Amygdala (tissue), 56 donors: ENCODE results near the gene RNF31.
"Not testable (repeated sequence)": the region's sequence is repeated elsewhere in the genome, so short reads cannot be mapped to it uniquely, and the experiment has no call there.

Experiments used
- DNase-seq, 56 donors: peaks; one replicate each; lab custom pipeline; 2025; lab: John Stamatoyannopoulos, UW

RNF31 gene

DNA sequence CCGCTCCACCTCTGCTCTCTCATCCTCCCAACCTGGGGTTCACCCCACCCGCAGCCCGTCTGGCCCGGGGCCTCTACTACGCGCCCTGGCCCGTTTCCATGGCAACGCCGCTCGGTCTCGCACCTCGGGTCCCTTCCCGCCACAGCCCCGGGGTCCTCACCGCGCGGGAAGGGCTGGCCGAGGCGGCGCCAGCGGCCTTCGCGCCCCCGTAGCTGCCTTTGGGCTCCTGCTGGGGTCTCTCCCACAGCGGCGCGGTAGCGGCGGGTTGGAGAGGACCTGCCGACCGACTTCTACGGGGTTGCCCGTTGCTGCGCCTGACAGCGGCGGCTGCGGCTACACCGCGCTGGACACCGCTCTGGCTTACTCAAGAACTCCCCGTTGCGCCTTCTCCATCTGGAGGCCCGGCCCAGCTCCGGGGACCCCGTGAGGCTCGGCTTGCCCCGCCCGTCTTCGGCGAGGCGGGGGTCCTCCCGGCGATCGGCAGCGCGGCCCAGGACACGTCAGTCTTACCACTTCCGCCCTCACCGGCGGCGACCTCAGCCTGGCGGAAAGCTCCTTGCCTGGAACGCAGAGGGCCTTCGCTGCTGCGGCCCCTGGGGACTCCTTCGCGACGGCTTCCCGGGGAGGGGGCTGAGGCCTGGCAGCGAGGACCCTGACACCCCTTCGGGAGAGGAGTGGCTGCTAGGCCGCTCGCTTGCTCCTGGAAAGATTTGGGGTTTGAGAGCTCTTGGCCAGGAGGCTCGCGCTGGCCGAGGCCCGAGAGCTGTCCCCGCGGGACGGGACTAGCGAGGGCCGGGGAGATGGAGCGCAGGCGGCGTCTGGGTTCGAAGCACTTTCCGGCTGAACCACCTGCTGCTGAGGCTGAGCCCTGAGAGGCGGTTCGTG, 48.1 kb downstream of the RNF31 start, which contains the start of gene TM9SF1:
Gene TM9SF1, minus strand, starts transcription at position 256 of the 885 bp plus-strand sequence. CDS start 422 bp downstream, outside the sequence.
- DNase-seq: peak; percentile 17 to 88 (median 74)

GRCh38 chr14:24196071-24197055, 49.1 kb downstream of the RNF31 start:
- peak in 1 of 56 donors; percentile 37 for DNase-seq

DNA sequence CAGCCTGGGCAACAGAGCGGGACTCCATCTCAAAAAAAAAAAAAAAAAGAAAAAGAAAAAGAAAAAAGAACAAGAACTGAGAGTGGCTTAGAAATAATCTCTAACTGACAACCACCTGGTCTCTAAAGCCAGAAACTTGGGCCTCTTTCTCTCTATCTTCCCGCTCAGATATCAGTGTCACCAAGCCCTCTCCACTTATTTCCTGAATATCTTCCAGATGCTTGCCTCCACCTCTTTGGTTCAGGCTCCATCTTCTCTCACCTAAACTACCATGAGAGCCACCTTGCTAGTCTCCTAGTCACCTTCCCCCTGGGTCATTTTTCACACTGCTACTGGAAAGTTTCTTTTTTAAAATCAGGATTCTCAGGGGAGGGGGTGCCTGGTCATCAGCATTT, 49.8 kb downstream of the RNF31 start:
- no peak for DNase-seq

GRCh38 chr14:24198814-24199524, 51.7 kb downstream of the RNF31 start:
- DNase-seq: no peak

GRCh38 chr14:24202538-24202937, 55.2 kb downstream of the RNF31 start:
- DNase-seq: not testable (repeated sequence)

DNA sequence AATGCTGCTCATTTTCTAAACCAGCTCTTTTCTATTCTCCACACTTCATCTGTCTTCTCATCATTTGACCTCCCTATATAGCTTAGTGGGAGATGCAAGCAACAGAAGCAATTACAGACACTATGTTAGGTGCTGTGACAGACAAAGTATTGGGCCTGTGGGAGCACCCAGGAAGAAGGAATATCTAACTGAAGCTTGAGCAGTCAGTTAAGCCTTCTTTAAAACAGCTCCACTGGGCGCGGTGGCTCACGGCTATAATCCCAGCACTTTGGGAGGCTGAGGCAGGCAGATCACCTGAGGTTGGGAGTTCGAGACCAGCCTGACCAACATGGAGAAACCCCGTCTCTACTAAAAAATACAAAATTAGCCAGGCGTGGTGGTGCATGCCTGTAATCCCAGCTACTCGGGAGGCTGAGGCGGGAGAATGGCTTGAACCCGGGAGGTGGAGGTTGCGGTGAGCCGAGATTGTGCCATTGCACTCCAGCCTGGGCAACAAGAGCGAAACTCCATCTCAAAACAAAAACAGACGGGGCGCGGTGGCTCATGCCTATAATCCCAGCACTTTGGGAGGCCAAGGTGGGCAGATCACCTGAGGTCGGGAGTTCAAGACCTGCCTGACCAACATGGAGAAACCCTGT, 56.1 kb downstream of the RNF31 start:
- DNase-seq: not testable (repeated sequence)

- no peak for DNase-seq
Observed at GRCh38 chr14:24204163-24205146, 57.2 kb downstream of the RNF31 start.

DNA sequence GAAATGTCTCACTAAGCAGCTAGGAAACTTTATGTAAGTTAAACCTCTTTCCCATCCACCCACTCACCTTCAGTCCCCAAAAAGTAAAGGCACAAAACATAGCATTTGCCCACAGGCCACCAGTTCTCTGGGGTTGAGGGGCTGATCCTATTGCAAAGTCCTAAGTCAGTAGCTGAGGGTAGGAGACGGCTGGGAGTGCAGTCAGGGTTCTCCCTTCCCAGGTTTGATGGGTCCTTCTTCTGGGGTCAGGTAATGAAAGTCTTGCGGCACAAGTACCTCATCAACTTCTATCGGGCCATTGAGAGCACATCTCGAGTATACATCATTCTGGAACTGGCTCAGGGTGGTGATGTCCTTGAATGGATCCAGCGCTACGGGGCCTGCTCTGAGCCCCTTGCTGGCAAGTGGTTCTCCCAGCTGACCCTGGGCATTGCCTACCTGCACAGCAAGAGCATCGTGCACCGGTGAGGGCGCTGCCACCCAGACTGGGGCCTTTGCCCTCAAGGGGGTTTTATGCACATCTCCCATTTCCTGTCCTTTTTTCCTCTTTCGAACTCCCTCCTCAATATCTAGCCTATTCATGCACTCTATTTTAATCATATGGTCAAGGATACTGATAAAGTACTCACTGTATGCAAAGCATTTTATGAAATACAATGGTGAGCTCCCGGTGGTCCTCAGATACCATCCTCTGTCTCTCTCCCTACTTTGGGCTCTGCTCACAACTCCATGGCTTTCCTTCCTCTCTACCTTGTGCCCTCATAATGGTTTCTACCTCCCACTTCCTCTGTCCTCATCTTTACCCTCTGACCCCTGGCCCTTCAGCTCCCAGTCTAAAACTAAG, 59.2 kb downstream of the RNF31 start:
- no peak for DNase-seq

DNA sequence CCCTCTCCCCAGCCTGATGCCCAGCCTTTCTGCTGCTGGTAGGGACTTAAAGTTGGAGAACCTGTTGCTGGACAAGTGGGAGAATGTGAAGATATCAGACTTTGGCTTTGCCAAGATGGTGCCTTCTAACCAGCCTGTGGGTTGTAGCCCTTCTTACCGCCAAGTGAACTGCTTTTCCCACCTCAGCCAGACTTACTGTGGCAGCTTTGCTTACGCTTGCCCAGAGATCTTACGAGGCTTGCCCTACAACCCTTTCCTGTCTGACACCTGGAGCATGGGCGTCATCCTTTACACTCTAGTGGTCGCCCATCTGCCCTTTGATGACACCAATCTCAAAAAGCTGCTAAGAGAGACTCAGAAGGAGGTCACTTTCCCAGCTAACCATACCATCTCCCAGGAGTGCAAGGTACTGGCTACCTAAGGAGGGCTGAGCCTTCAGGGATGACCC, 59.8 kb downstream of the RNF31 start:
- DNase-seq: no peak

- DNase-seq: no peak
Observed at GRCh38 chr14:24207625-24208024, 60.3 kb downstream of the RNF31 start.
